SK-N-DZ (cell line): Measurements from ENCODE around the gene SH3RF3.

Experiments
- DNase-seq: peaks from one replicate; pipeline ENCODE4 v3.0.0-alpha.2; 2015; ENCODE audit warnings: low spot score

Gene SH3RF3

GRCh38 chr2:109138449-109138848 is 9.4 kb downstream of the SH3RF3 start:
- DNase-seq, result no peak

- DNase-seq, result no peak
Observed at GRCh38 chr2:109139002-109139401, 10.0 kb downstream of the SH3RF3 start.

- no peak for DNase-seq
Observed at GRCh38 chr2:109139865-109140396, 10.9 kb downstream of the SH3RF3 start.

- DNase-seq, result no peak
Observed at GRCh38 chr2:109141006-109141600, 12.1 kb downstream of the SH3RF3 start.

GRCh38 chr2:109141727-109142283 is 12.8 kb downstream of the SH3RF3 start:
- no peak for DNase-seq

GRCh38 chr2:109142416-109143210 is 13.6 kb downstream of the SH3RF3 start:
- no peak for DNase-seq

- no peak for DNase-seq
Observed at GRCh38 chr2:109143214-109144187, 14.5 kb downstream of the SH3RF3 start.

GRCh38 chr2:109144271-109144670 is 15.3 kb downstream of the SH3RF3 start:
- DNase-seq, result no peak

GRCh38 chr2:109144721-109145120 is 15.7 kb downstream of the SH3RF3 start:
- no peak for DNase-seq

- no peak for DNase-seq
Observed at GRCh38 chr2:109145286-109145685, 16.3 kb downstream of the SH3RF3 start.

- no peak for DNase-seq
Observed at GRCh38 chr2:109147405-109147804, 18.4 kb downstream of the SH3RF3 start.

GRCh38 chr2:109148117-109148746 is 19.2 kb downstream of the SH3RF3 start:
- no peak for DNase-seq

- no peak for DNase-seq
Observed at GRCh38 chr2:109148991-109149645, 20.1 kb downstream of the SH3RF3 start.

GRCh38 chr2:109150559-109150958 is 21.6 kb downstream of the SH3RF3 start:
- DNase-seq, result no peak

- no peak for DNase-seq
Observed at GRCh38 chr2:109151519-109151918, 22.5 kb downstream of the SH3RF3 start.

GRCh38 chr2:109153005-109153784 is 24.2 kb downstream of the SH3RF3 start:
- DNase-seq, result no peak

- DNase-seq, result no peak
Observed at GRCh38 chr2:109153807-109154206, 24.8 kb downstream of the SH3RF3 start.

- no peak for DNase-seq
Observed at GRCh38 chr2:109154226-109154625, 25.2 kb downstream of the SH3RF3 start.

GRCh38 chr2:109155553-109156451 is 26.8 kb downstream of the SH3RF3 start:
- no peak for DNase-seq
